Mesenchymal stem cell (in vitro differentiated cells and primary cell): ENCODE measurements around the gene APOBEC3C.
"Not testable (repeated sequence)": the region's sequence is repeated elsewhere in the genome, so short reads cannot be mapped to it uniquely, and the experiment has no call there.

Source experiments
- DNase-seq: peaks from one replicate; pipeline ENCODE4 v3.0.0-alpha.2; 2013
- H2AFZ ChIP-seq: one replicate; pipeline ENCODE4 v1.6.1; 2013; ENCODE audit warnings: low read depth, mild to moderate bottlenecking, control low read depth, inconsistent platforms, low read length, moderate library complexity
- H2AK5ac ChIP-seq: 2 replicates; pipeline ENCODE4 v1.6.1; 2013; ENCODE audit warnings: low read length, moderate library complexity, mild to moderate bottlenecking, inconsistent platforms; ENCODE audit not compliant: severe bottlenecking
- H2BK120ac ChIP-seq: one replicate; pipeline ENCODE4 v1.6.1; 2013; ENCODE audit warnings: low read depth, mild to moderate bottlenecking, inconsistent platforms, low read length, moderate library complexity
- H2BK12ac ChIP-seq, 2 experiments: one replicate each; pipeline ENCODE4 v1.6.1; 2013; ENCODE audit warnings: inconsistent platforms in 2 of 2, low read length in 2 of 2, mild to moderate bottlenecking in 2 of 2, moderate library complexity in 2 of 2, control low read depth in 1 of 2
- H2BK15ac ChIP-seq: one replicate; pipeline ENCODE4 v1.6.1; 2013; ENCODE audit warnings: mild to moderate bottlenecking, low read depth, inconsistent platforms; ENCODE audit not compliant: poor library complexity, severe bottlenecking
- H2BK5ac ChIP-seq: 2 replicates; pipeline ENCODE4 v1.6.1; 2013; ENCODE audit warnings: low read depth, mild to moderate bottlenecking, low read length, control low read depth, inconsistent platforms; ENCODE audit not compliant: poor library complexity, severe bottlenecking
- H3K14ac ChIP-seq, 2 experiments: one replicate each; pipeline ENCODE4 v1.6.1; 2013; ENCODE audit warnings: inconsistent platforms in 2 of 2, low read length in 2 of 2, control low read depth in 1 of 2, mild to moderate bottlenecking in 1 of 2, moderate library complexity in 1 of 2
- H3K18ac ChIP-seq, 2 experiments: one replicate each; pipeline ENCODE4 v1.6.1; 2013; ENCODE audit warnings: inconsistent platforms in 2 of 2, low read length in 2 of 2, control low read depth in 1 of 2, low read depth in 1 of 2, mild to moderate bottlenecking in 1 of 2
- H3K23ac ChIP-seq, 2 experiments: one replicate each; pipeline ENCODE4 v1.6.1; 2013; ENCODE audit warnings: inconsistent platforms in 2 of 2, low read length in 2 of 2, mild to moderate bottlenecking in 2 of 2, moderate library complexity in 2 of 2, control low read depth in 1 of 2
- H3K27ac ChIP-seq: 2 replicates; pipeline ENCODE4 v1.5.1; 2013; ENCODE audit warnings: mild to moderate bottlenecking, moderate library complexity, low read length, control low read depth, inconsistent platforms; ENCODE audit not compliant: poor library complexity, severe bottlenecking
- H3K27me3 ChIP-seq, 2 experiments: 2 replicates each; pipeline versions ENCODE4 v1.6.1 to v1.7.0; 2013; ENCODE audit warnings: low read length in 2 of 2, mild to moderate bottlenecking in 2 of 2, moderate library complexity in 2 of 2, control low read depth in 1 of 2, inconsistent platforms in 1 of 2; ENCODE audit not compliant: control insufficient read depth in 1 of 2, insufficient read depth in 1 of 2
- H3K36me3 ChIP-seq, 2 experiments: 2 replicates each; pipeline versions ENCODE4 v1.6.1 to v1.7.0; 2013; ENCODE audit warnings: low read length in 2 of 2, control low read depth in 1 of 2, inconsistent platforms in 1 of 2, low read depth in 1 of 2, mild to moderate bottlenecking in 1 of 2; ENCODE audit not compliant: insufficient read depth in 2 of 2, control insufficient read depth in 1 of 2
- H3K4ac ChIP-seq, 2 experiments: one replicate each; pipeline ENCODE4 v1.6.1; 2013; ENCODE audit warnings: inconsistent platforms in 2 of 2, low read length in 2 of 2, mild to moderate bottlenecking in 2 of 2, moderate library complexity in 2 of 2, control low read depth in 1 of 2, low read depth in 1 of 2
- H3K4me1 ChIP-seq: 2 replicates; pipeline ENCODE4 v1.6.1; 2013; ENCODE audit warnings: low read depth, low read length, control low read depth; ENCODE audit not compliant: control insufficient read depth, insufficient read depth
- H3K4me2 ChIP-seq: 2 replicates; pipeline ENCODE4 v1.6.1; 2013; ENCODE audit warnings: low read length, mild to moderate bottlenecking, inconsistent platforms; ENCODE audit not compliant: poor library complexity, severe bottlenecking
- H3K4me3 ChIP-seq, 2 experiments: 2 replicates each; pipeline versions ENCODE4 v1.5.1 to v1.7.0; 2013; ENCODE audit warnings: low read length in 2 of 2, mild to moderate bottlenecking in 2 of 2, control low read depth in 1 of 2, low read depth in 1 of 2; ENCODE audit not compliant: insufficient read depth in 1 of 2
- H3K79me1 ChIP-seq: replicated peaks from 2 replicates; pipeline ENCODE4 v1.6.1; 2013; ENCODE audit warnings: mild to moderate bottlenecking, control low read depth, low read length, inconsistent platforms; ENCODE audit not compliant: poor library complexity, severe bottlenecking
- H3K9ac ChIP-seq: 2 replicates; pipeline ENCODE4 v1.7.0; 2013; ENCODE audit warnings: mild to moderate bottlenecking, low read length, moderate library complexity
- H3K9me3 ChIP-seq: 2 replicates; pipeline ENCODE4 v1.7.0; 2013; ENCODE audit warnings: mild to moderate bottlenecking, low read length; ENCODE audit not compliant: control insufficient read depth
- H4K8ac ChIP-seq: one replicate; pipeline ENCODE4 v1.6.1; 2013; ENCODE audit warnings: inconsistent platforms, mild to moderate bottlenecking, low read length, moderate library complexity
- H4K91ac ChIP-seq: one replicate; pipeline ENCODE4 v1.6.1; 2013; ENCODE audit warnings: mild to moderate bottlenecking, low read length, inconsistent platforms
- WGBS: methylation state at CpG from one replicate; pipeline ENCODE4 v1.1.7; 2013; ENCODE audit warnings: mixed read lengths; 5-methylcytosine and 5-hydroxymethylcytosine counted together

The APOBEC3C gene

DNA sequence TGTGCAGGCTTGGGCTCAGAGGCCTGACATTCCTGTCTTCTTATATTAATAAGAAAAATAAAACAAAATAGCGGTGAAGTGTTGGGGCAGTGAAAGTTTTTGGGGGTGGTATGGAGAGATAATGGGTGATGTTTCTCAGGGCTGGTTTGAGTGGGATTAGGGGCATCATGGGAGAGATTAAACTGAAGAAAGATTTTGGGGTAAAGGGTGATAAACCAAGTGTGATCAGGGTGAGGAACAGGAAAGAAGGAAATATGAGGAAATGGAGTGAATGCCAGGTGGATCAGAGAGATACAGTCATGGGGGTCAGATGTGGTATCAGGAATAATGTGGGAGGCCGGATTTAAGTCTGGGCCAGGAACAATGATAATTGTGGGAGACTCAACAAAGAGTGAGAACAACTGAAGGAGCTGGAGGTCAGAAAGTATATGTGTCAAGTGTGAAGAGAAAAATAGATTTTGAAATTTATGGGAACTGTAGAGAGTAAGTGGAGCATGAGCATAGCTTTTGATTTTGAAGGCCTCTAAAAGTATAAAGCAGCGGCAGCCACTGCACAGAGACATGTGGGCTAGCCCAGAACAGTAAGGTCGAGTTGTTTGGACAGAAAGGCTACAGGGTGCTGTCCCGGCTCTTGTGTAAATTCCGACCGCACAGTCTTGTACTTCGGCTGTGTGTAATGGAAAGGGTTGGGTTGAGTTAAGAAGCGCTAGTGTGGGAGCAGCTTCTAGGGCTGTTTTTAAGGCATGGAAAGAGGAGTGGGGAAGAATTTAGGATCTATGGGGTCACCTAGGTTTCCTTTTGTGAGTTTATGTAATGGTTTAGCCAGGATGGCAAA lies 52.6 kb downstream of the APOBEC3C start:
- not testable (repeated sequence) for H2AFZ ChIP-seq, DNase-seq, H4K91ac ChIP-seq, H3K4me2 ChIP-seq, H3K27ac ChIP-seq, H3K14ac ChIP-seq, H3K79me1 ChIP-seq, H3K36me3 ChIP-seq, H2AK5ac ChIP-seq, H3K9me3 ChIP-seq, H3K9ac ChIP-seq, H3K4ac ChIP-seq, H4K8ac ChIP-seq, H3K18ac ChIP-seq, H2BK5ac ChIP-seq, H2BK15ac ChIP-seq, H3K23ac ChIP-seq, H2BK120ac ChIP-seq, H3K4me3 ChIP-seq, H3K4me1 ChIP-seq, H2BK12ac ChIP-seq
- 87% methylated on average over 9 of the region's 9 CpGs for WGBS
- H3K27me3 ChIP-seq: peaks cover 3 to 28% of the 10 kb centered on the region in 2 experiments

DNA sequence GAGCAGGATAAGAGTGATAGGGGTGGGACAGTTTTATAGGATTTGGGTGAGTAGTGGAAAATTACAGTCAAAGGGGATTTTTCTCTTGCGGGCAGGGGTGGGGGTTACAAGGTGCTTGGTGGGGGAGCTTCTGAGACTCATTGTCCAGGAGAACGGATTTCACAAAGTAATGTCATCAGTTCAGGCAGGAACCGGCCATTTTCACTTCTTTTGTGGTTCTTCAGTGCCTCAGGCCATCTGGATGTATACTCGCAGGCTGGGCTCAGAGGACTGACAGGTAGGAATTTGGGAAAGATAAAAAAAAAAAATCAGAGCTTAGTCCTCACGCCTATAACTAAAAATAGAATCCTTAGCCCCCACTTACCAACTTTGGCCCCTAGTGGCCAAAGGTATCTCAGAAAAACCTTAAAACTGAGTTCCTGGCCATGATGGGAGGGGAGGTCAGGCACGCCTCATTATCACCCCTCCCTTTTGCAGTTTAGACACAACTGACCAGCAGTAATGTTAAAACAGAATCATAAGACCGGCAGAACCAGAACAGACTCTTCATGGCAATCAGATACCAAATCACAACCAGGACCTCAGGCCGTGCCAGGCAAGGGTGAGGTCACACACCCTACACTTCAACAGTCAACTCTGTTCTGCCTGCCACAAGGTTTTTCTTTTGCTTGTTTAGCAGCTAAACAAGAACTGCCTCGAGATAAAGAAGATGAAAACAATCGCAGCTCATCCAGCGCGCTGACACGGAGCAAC lies 54.2 kb downstream of the APOBEC3C start:
- Histone ChIP-seq H2BK5ac (no peak overlapping the region), H3K4me3 (no peak overlapping the region), H3K9ac (no peak overlapping the region), H3K4me2 (no peak overlapping the region), H3K27me3 (peaks cover 0 to 21% of the 10 kb centered on the region in 2 experiments), H2AFZ (no peak overlapping the region), H2BK120ac (no peak overlapping the region), H3K79me1 (no peaks in the 10 kb centered on the region), H3K4me1 (peaks cover 2% of the 10 kb centered on the region), H3K14ac (no peak overlapping the region), H3K18ac (no peak overlapping the region), H4K8ac (no peak overlapping the region), H2BK12ac (no peak overlapping the region), H3K9me3 (no peaks in the 10 kb centered on the region), H2BK15ac (no peak overlapping the region), H2AK5ac (no peak overlapping the region), H4K91ac (no peak overlapping the region), H3K27ac (no peak overlapping the region), H3K36me3 (no peaks in the 10 kb centered on the region), H3K23ac (no peak overlapping the region), H3K4ac (no peak overlapping the region)
- DNase-seq: no peak
- 73% methylated on average over 13 of the region's 13 CpGs for WGBS
